DOHH2 (cell line): ENCODE results near the gene STARD6.

Experiments used
- CTCF ChIP-seq: fragments of 200-600 bp; sonication (generic); IDR thresholded peaks from one replicate; pipeline ENCODE4 v1.5.1; 2014; ENCODE audit warnings: antibody characterized with exemption, mild to moderate bottlenecking, low read depth, low read length; ENCODE audit not compliant: poor library complexity, severe bottlenecking
- EZH2phosphoT487 ChIP-seq: fragments of 200-600 bp; sonication (generic); IDR thresholded peaks from 2 replicates; pipeline ENCODE4 v1.6.1; 2017; ENCODE audit warnings: borderline replicate concordance, mild to moderate bottlenecking, antibody characterized with exemption, low read length, moderate library complexity, mixed read lengths

- no peak for TF ChIP-seq CTCF
- no peak for TF ChIP-seq EZH2phosphoT487
Observed at GRCh38 chr18:54284981-54285785, 72.5 kb downstream of the STARD6 start.
